Activated T-helper 2 cell treated with anti-CD3 and anti-CD28 coated beads, Interferon-gamma antibody, Interleukin-2, Interleukin-4, amounts not matched to agents 10 μg/mL and 5 μg/mL and 100 μg/mL, durations not matched to agents 14 hours and 24 hours and 36 hours (primary cell): Measurements from ENCODE around the gene ICAM1. TPM values are rescaled to one million over a fixed set of nuclear protein-coding genes. Genes with fewer than 3 reads are reported as not detected.

Source experiments
- DNase-seq: peaks from one replicate; pipeline ENCODE4 v3.0.0; 2021; ENCODE audit warnings: low spot score
- H3K27ac Mint-ChIP-seq: one replicate; pipeline ENCODE4 v1.8.0; 2021; ENCODE audit warnings: mixed read lengths
- H3K27me3 Mint-ChIP-seq: one replicate; pipeline ENCODE4 v1.8.0; 2021; ENCODE audit warnings: low read depth, mixed read lengths
- H3K36me3 Mint-ChIP-seq: one replicate; pipeline ENCODE4 v1.8.0; 2021; ENCODE audit warnings: low read depth, mixed read lengths
- H3K4me1 Mint-ChIP-seq: one replicate; pipeline ENCODE4 v1.8.0; 2021; ENCODE audit warnings: low read depth, mixed read lengths
- H3K4me3 Mint-ChIP-seq: one replicate; pipeline ENCODE4 v1.8.0; 2021; ENCODE audit warnings: low read depth, mild to moderate bottlenecking, moderate library complexity, mixed read lengths
- H3K9me3 Mint-ChIP-seq: one replicate; pipeline ENCODE4 v1.8.0; 2021; ENCODE audit warnings: mixed read lengths
- intact Hi-C: fragments of 100-400 bp; cut with micrococcal nuclease; formaldehyde crosslinking; loops from one replicate; pipeline ENCODE4 v1.15.1; 2023
- total RNA-seq: library from RNA; stranded (reverse); gene quantifications from 2 replicates; pipeline ENCODE4 v1.2.3, GENCODE V29; 2022

The ICAM1 gene
- total RNA-seq, 1 donor from 2014 or later = 75.7 TPM

- Mint-ChIP-seq H3K9me3 (no peaks in the 10 kb centered on the region), H3K27me3 (peaks cover 12% of the 10 kb centered on the region), H3K4me1 (peaks cover 44% of the 10 kb centered on the region), H3K27ac (peak overlapping the region; percentile 4), H3K36me3 (peaks cover 50% of the 10 kb centered on the region), H3K4me3 (no peak overlapping the region)
- intact Hi-C loops = loop anchor here (5.0 kb wide), 2 partner anchors 47 to 232 kb away; partner anchors contain the start of genes RAVER1 and S1PR5
- DNase-seq = no peak
Observed at GRCh38 chr19:10285393-10285792, 14.5 kb downstream of the ICAM1 start.

- peak within 1 kb of the TSS; percentile 7 for H3K27ac Mint-ChIP-seq
- intact Hi-C loops = loop anchor here (1.0 to 5.0 kb wide), 4 partner anchors 8 to 230 kb away; partner anchors contain the start of genes ICAM1, RAVER1 and S1PR5
- H3K4me1 Mint-ChIP-seq = peaks cover 59% of the 10 kb centered on the region
- H3K4me3 Mint-ChIP-seq = peak within 1 kb of the TSS; percentile 56
- H3K9me3 Mint-ChIP-seq = no peaks in the 10 kb centered on the region
- DNase-seq = peak; percentile 56
- peaks cover 26% of the 10 kb centered on the region for H3K27me3 Mint-ChIP-seq
- peaks cover 39% of the 10 kb centered on the region for H3K36me3 Mint-ChIP-seq
Observed at GRCh38 chr19:10286803-10287737, 16.1 kb downstream of the ICAM1 start, which contains the start of gene ICAM4. ICAM4 (plus strand) TSS chr19:10286955; CDS start chr19:10287013, 58 bp downstream.

- intact Hi-C loops = loop anchor here (5.0 kb wide), 2 partner anchors 44 to 229 kb away; partner anchors contain the start of genes RAVER1 and S1PR5
- H3K9me3 Mint-ChIP-seq = no peaks in the 10 kb centered on the region
- peaks cover 40% of the 10 kb centered on the region for H3K27me3 Mint-ChIP-seq
- peak overlapping the region; percentile 42 for H3K27ac Mint-ChIP-seq
- peaks cover 35% of the 10 kb centered on the region for H3K36me3 Mint-ChIP-seq
- peak; percentile 36 for DNase-seq
- H3K4me1 Mint-ChIP-seq = peaks cover 71% of the 10 kb centered on the region
- H3K4me3 Mint-ChIP-seq = peak overlapping the region; percentile 79
Observed at GRCh38 chr19:10288662-10289166, 17.8 kb downstream of the ICAM1 start.

- Mint-ChIP-seq H3K36me3 (peaks cover 30% of the 10 kb centered on the region), H3K9me3 (no peaks in the 10 kb centered on the region), H3K4me3 (peak overlapping the region; percentile 79), H3K4me1 (peaks cover 71% of the 10 kb centered on the region), H3K27me3 (peaks cover 44% of the 10 kb centered on the region), H3K27ac (peak overlapping the region; percentile 42)
- intact Hi-C loops = loop anchor here (5.0 kb wide), 2 partner anchors 43 to 228 kb away; partner anchors contain the start of genes RAVER1 and S1PR5
- DNase-seq = peak; percentile 73
Observed at GRCh38 chr19:10289167-10289835, 18.4 kb downstream of the ICAM1 start.

- intact Hi-C loops = loop anchor here (5.0 to 10.0 kb wide), 3 partner anchors 42 to 365 kb away; partner anchors contain the start of genes ILF3, RAVER1 and S1PR5
- peak within 1 kb of the TSS; percentile 68 for H3K27ac Mint-ChIP-seq
- peak within 1 kb of the TSS; percentile 79 for H3K4me3 Mint-ChIP-seq
- no peak for DNase-seq
- H3K36me3 Mint-ChIP-seq = peaks cover 24% of the 10 kb centered on the region
- H3K27me3 Mint-ChIP-seq = peaks cover 50% of the 10 kb centered on the region
- peaks cover 70% of the 10 kb centered on the region for H3K4me1 Mint-ChIP-seq
- H3K9me3 Mint-ChIP-seq = no peaks in the 10 kb centered on the region
Observed at GRCh38 chr19:10289836-10290356, 19.0 kb downstream of the ICAM1 start, which contains the start of gene ICAM5. ICAM5 (plus strand) TSS chr19:10289952; CDS start chr19:10290044, 92 bp downstream.

GRCh38 chr19:10290357-10290875 is 19.5 kb downstream of the ICAM1 start:
- no peak for DNase-seq

GRCh38 chr19:10290876-10291553 is 20.1 kb downstream of the ICAM1 start:
- no peaks in the 10 kb centered on the region for H3K9me3 Mint-ChIP-seq
- intact Hi-C loops = loop anchor here (10.0 kb wide), 1 partner anchor 364 kb away; the partner anchor contains the start of gene ILF3
- H3K27ac Mint-ChIP-seq = no peak overlapping the region
- H3K4me3 Mint-ChIP-seq = peak overlapping the region; percentile 79
- peak; percentile 49 for DNase-seq
- peaks cover 57% of the 10 kb centered on the region for H3K27me3 Mint-ChIP-seq
- peaks cover 65% of the 10 kb centered on the region for H3K4me1 Mint-ChIP-seq
- H3K36me3 Mint-ChIP-seq = peaks cover 16% of the 10 kb centered on the region

More at GRCh38 chr19:10290357-10290875, 19.5 kb downstream of the ICAM1 start:
- H3K9me3 Mint-ChIP-seq = no peaks in the 10 kb centered on the region
- peaks cover 65% of the 10 kb centered on the region for H3K4me1 Mint-ChIP-seq
- intact Hi-C loops = loop anchor here (10.0 kb wide), 1 partner anchor 364 kb away; the partner anchor contains the start of gene ILF3
- peaks cover 18% of the 10 kb centered on the region for H3K36me3 Mint-ChIP-seq
- H3K27ac Mint-ChIP-seq = peak overlapping the region; percentile 68
- peaks cover 52% of the 10 kb centered on the region for H3K27me3 Mint-ChIP-seq
- H3K4me3 Mint-ChIP-seq = peak overlapping the region; percentile 79

GRCh38 chr19:10291554-10292205 is 20.8 kb downstream of the ICAM1 start:
- no peak for DNase-seq
- H3K27me3 Mint-ChIP-seq = peaks cover 58% of the 10 kb centered on the region
- H3K4me3 Mint-ChIP-seq = peak overlapping the region; percentile 79
- intact Hi-C loops = loop anchor here (10.0 kb wide), 1 partner anchor 363 kb away; the partner anchor contains the start of gene ILF3
- H3K27ac Mint-ChIP-seq = no peak overlapping the region
- H3K4me1 Mint-ChIP-seq = peaks cover 58% of the 10 kb centered on the region
- no peaks in the 10 kb centered on the region for H3K9me3 Mint-ChIP-seq
- peaks cover 9% of the 10 kb centered on the region for H3K36me3 Mint-ChIP-seq

- intact Hi-C loops = loop anchor here (10.0 kb wide), 1 partner anchor 363 kb away; the partner anchor contains the start of gene ILF3
- H3K4me1 Mint-ChIP-seq = peaks cover 53% of the 10 kb centered on the region
- H3K9me3 Mint-ChIP-seq = no peaks in the 10 kb centered on the region
- DNase-seq = peak; percentile 72
- H3K27me3 Mint-ChIP-seq = peaks cover 60% of the 10 kb centered on the region
- H3K27ac Mint-ChIP-seq = no peak overlapping the region
- H3K4me3 Mint-ChIP-seq = peak overlapping the region; percentile 79
- H3K36me3 Mint-ChIP-seq = peaks cover 9% of the 10 kb centered on the region
Observed at GRCh38 chr19:10292206-10292788, 21.4 kb downstream of the ICAM1 start.

- H3K36me3 Mint-ChIP-seq = peaks cover 9% of the 10 kb centered on the region
- peak overlapping the region; percentile 79 for H3K4me3 Mint-ChIP-seq
- DNase-seq = no peak
- H3K9me3 Mint-ChIP-seq = no peaks in the 10 kb centered on the region
- H3K27me3 Mint-ChIP-seq = peaks cover 58% of the 10 kb centered on the region
- H3K27ac Mint-ChIP-seq = no peak overlapping the region
- H3K4me1 Mint-ChIP-seq = peaks cover 49% of the 10 kb centered on the region
- intact Hi-C loops = loop anchor here (10.0 kb wide), 1 partner anchor 362 kb away; the partner anchor contains the start of gene ILF3
Observed at GRCh38 chr19:10292789-10293636, 22.1 kb downstream of the ICAM1 start.
